Esophagus squamous epithelium (tissue), 4 donors: ENCODE data around the gene HSPA2.

Experiments
- CTCF ChIP-seq, 6 experiments: fragments of 450-650 bp in 4 of 6; fragments of 200-600 bp in 2 of 6; sonication (generic) in 2 of 6; IDR thresholded peaks; one replicate each; pipeline ENCODE4 v1.5.1; 2016 to 2019; ENCODE audit warnings: antibody characterized with exemption in 6 of 6, mild to moderate bottlenecking in 4 of 6, moderate library complexity in 4 of 6
- POLR2A ChIP-seq, 4 donors: fragments of 450-650 bp; IDR thresholded peaks; one replicate each; pipeline ENCODE4 v1.6.1; 2017; ENCODE audit warnings: antibody characterized with exemption in 4 of 4, mild to moderate bottlenecking in 4 of 4, moderate library complexity in 3 of 4

GRCh38 chr14:64581363-64581762, 40.8 kb downstream of the HSPA2 start:
- no peak for TF ChIP-seq CTCF (IDR thresholded peaks at IDR 0.05)
- TF ChIP-seq POLR2A (IDR thresholded peaks at IDR 0.05) = no peak
